ENCODE data around the gene LRRC27.
A peak's percentile ranks its signal among the peaks of the same experiment; 100 is the strongest.
"Not testable (repeated sequence)": the region's sequence is repeated elsewhere in the genome, so short reads cannot be mapped to it uniquely, and the experiment has no call there.

The LRRC27 gene

GRCh38 chr10:132316133-132316532 is 15.9 kb upstream of the LRRC27 start:
- DNase-seq, result no peak

- DNase-seq, result not testable (repeated sequence)
Observed at GRCh38 chr10:132317477-132317876, 14.5 kb upstream of the LRRC27 start.

- DNase-seq, result no peak
Observed at GRCh38 chr10:132319853-132320653, 11.9 kb upstream of the LRRC27 start.

DNA sequence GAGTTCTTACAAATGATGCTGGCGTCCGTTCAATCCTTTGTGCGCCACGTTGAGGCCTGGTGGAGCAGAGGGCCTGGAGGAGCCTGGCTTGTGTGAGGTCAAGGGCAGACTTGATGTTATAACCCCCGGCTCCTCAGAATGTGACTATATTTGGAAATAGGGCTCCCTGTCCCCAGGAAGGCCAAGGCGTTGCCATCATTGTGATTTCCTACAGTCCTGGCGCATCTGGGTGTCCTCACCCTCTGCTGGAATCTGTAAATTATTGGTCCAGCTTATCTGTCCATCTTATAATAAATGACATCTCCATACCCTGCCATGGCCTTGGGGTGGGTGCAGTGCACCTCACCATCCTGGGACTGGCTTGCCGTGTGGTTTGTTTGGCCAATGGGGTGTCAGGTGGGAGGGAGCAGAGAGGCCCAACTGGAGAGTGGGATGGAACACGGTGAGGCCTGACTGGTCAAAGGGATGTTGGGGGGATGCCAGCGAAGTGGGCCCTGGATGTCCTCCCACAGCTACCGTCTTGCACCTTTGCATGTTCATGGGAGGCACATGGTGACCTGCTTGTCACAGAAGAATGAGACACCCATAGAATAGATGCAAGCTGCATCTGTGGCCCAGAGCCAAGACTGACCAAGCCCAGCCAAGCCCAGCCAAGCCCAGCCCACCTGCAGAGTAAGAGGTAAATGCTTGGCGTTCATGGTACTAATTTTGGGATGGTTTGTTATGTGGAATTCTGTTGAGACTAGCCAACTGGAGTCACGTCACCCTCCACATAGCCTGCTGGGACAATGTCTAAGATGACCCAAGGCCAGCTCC is 11.1 kb upstream of the LRRC27 start:
- no peak for DNase-seq

DNA sequence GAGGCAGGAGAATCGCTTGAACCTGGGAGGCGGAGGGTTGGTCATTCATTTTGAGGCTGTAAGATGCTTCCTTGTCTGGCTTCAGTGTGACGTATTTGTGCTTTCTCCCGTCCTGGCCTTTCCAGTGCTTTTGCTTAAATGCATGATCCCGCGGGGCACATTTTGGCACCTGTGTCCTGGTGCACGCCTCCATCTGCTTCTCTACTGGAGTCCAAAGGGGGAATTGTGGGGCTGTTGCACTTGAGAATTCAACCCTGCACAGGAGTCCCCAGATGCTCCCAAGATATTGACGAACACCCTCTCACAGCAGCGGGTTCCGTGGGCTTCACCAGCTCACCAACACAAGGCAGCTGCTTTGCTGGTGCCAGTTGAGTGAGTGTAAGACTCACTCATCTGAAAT is 10.3 kb upstream of the LRRC27 start:
- DNase-seq, result no peak

DNA sequence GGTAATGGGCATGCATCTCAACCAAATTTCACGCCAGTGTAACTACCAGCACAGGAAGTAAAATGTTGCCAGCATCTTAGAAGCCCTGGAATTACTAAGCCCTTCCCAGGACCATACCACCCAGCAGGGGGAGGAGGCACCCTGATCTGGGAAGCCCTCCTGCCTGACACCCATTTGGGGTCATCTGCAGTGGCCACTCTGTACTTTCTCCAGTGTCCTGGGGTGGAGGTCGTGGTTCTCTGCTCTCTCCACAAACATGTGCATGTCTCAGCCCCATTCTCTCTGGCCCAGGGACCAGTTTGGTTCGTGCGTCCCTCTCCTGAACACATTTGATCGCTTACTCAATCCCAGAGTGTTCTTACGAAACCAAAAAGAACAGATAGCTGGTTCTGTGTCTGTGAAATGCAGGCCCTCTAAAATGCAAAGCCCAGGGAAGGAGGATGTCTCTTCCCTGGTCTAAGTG is 9.4 kb upstream of the LRRC27 start:
- no peak for DNase-seq

GRCh38 chr10:132324186-132324585 is 7.8 kb upstream of the LRRC27 start:
- DNase-seq, result no peak

- no peak for DNase-seq
Observed at GRCh38 chr10:132326344-132326889, 5.6 kb upstream of the LRRC27 start.

GRCh38 chr10:132326925-132327324 is 5.1 kb upstream of the LRRC27 start:
- DNase-seq, result no peak

DNA sequence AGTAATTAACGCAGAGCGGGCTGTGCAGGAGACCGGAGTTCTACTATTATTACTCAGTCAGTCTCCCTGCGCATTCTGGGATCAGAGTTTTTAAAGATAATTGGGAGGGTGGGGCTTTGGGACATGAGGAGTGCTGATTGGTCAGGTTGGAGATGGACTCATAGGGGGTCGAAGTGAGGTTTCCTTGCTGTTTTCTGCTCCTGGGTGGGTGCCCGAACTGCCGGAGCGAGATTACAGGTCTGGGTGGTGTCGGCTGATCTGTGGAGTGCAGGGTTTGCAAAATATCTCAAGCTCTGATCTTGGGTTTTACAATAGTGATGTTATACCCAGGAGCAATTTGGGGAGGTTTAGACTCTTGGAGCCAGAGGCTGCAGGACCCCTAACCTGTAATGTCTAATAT is 3.9 kb upstream of the LRRC27 start:
- no peak for DNase-seq

DNA sequence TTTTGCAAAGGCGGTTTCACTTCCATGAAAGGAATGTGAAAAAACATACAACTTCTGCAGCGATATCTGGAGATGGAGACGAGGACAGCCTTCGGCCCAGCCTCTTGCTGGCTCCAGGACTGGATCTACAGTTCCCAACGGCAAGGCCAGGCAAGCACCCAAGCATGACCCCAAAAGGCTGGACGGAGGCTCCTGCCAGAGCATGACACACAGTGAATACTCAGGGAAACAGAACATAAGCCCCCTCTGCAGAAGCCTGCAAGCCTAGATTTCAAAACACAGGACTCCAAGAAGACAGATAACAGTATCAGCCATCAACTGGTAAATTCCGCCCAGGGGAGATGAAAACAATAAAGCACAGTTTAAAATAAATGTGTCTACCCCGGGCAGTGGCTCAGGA is 3.3 kb upstream of the LRRC27 start:
- DNase-seq, result no peak

- peak in 1 of 2 experiments; percentile 14 for DNase-seq
Observed at GRCh38 chr10:132329565-132330485, 2.2 kb upstream of the LRRC27 start.

- DNase-seq, result no peak
Observed at GRCh38 chr10:132330486-132330833, 1.5 kb upstream of the LRRC27 start.

DNA sequence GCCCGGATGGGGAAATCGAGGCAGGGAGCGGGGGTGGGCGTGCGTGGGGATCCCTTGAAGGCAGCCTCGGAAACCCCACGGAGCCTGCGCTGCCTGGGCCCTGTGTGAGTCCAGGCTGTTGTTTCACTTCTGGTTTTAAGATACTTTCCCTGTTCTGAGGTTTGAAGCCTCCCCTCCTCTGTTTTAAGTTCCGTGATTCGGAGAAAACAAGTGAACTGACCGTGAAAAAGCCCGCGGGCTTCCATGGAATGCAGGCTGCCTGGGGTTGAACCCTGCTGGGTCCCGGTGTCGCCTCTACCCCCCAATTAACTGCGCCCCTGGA is 401 bp downstream of the LRRC27 start:
- DNase-seq, result no peak

DNA sequence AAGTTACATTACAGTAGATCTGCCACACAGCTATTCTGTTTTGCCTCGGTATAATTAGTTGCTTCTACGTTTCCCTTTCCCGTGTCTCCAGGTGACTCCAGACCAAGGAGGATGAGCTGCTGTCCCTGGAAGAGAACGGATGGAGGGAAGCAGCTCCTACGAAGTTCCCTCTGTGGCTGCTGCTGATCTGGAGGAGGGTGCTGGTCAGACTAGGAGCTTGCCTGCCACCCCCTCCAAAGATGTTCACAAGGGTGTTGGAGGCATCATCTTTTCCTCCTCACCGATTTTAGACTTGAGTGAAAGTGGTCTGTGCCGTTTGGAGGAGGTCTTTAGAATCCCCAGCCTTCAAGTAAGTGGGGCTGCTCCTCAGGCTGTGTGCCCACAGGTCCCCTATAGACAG is 1.4 kb downstream of the LRRC27 start:
- no peak for DNase-seq

DNA sequence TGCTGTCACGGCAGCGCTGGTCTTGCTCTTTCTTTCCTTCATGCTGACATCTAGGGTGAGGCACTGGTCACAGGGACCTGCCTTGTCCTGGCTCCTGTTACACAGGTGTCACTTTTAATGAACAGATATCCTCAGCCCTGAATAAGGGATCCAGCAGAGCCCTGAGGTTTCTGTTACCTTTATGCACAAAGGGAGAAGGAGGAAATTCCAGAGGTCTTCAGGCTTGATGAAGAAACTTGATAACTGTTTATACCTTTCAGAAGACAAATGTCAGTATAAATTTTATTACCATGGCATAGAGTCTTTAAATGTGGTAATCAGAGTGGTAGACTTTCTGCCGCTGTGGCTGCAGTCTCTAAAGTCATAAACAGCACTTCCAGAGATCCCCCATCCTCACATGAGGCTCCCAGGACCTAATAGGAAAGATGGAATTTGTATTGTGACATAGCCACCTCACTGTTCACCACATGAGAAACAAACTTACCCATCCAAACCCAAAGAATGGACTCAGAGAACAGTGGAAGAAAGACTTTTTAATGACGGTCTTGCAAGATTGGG is 2.7 kb downstream of the LRRC27 start:
- no peak for DNase-seq

- DNase-seq, result no peak
Observed at GRCh38 chr10:132335189-132336063, 3.4 kb downstream of the LRRC27 start.

DNA sequence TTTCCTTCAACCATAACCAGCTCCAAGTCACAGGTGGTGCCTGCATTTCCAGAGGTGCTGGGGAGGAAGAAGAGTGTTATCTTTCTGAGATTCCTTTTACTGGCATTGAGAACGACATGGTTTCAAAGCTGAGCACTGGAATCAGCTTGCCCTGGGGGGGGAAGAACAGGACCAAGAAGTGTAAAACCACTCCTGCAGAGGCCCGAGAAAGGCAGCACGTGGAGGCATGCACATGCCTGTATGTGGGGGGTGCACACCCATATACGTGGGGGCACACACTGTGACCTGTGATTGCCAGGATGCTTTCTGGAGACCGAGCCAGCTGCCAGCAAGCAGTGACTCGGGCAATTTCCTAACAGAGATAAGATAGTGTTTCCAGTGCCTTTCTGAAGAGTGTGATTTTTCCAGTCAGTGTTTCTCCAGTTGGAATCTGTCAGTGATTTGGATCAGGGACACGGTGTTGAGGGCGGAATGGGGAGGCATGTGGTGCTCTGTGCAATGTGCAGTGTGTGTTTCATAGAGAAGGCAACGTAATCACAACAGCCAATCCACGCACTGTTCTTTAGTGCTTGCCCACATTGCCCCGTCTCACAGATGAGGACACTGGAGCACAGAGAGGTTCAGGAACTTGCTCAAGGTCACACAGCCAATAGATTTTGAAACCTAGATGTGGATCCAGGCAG is 4.2 kb downstream of the LRRC27 start:
- no peak for DNase-seq

GRCh38 chr10:132336919-132337407 is 5.0 kb downstream of the LRRC27 start:
- DNase-seq, result no peak

DNA sequence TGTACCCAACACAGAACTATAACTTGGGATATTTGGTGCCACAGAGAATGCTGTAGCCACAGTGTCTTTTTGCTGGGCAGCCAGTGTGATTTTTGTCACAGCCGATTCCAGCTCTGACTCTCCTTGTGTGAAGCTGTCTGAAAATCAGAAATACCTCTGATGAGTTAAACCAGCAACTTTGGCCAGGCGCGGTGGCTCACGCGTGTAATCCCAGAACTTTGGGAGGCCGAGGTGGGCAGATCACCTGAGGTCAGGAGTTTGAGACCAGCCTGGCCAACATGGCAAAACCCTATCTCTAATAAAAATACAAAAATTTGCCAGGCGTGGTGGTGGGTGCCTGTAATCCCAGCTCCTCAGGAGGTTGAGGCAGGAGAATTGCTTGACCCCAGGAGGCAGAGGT is 5.9 kb downstream of the LRRC27 start:
- DNase-seq, result not testable (repeated sequence)

- DNase-seq, result no peak
Observed at GRCh38 chr10:132338876-132339275, 6.9 kb downstream of the LRRC27 start.
